Upper lobe of right lung (tissue), 1 donor: ENCODE measurements around the gene PDLIM4. TPM values are rescaled to one million over a fixed set of nuclear protein-coding genes. Genes with fewer than 3 reads are reported as not detected.
A peak's percentile ranks its signal among the peaks of the same experiment; 100 is the strongest.

ENCODE experiments used
- ATAC-seq: fragments of 200-7000 bp; cut with Tn5 transposase; one replicate; pipeline ENCODE4 v1.9.1; 2020; ENCODE audit warnings: mild to moderate bottlenecking, moderate library complexity
- DNase-seq: peaks from one replicate; pipeline ENCODE4 v3.0.0-alpha.2; 2020
- H3K27ac ChIP-seq: fragments of 200-600 bp; one replicate; pipeline ENCODE4 v1.8.0; 2022
- H3K27me3 ChIP-seq: fragments of 200-600 bp; one replicate; pipeline ENCODE4 v1.8.0; 2022; ENCODE audit warnings: mild to moderate bottlenecking
- H3K36me3 ChIP-seq: fragments of 200-600 bp; one replicate; pipeline ENCODE4 v1.8.0; 2022
- H3K4me1 ChIP-seq: fragments of 200-600 bp; one replicate; pipeline ENCODE4 v1.8.0; 2022
- H3K4me3 ChIP-seq: fragments of 200-600 bp; one replicate; pipeline ENCODE4 v1.8.0; 2022; ENCODE audit warnings: mild to moderate bottlenecking
- H3K9me3 ChIP-seq: fragments of 200-600 bp; one replicate; pipeline ENCODE4 v1.8.0; 2022
- CTCF ChIP-seq: fragments of 200-600 bp; IDR thresholded peaks from one replicate; pipeline ENCODE4 v1.8.0; 2022; ENCODE audit warnings: antibody characterized with exemption
- intact Hi-C: fragments of 100-400 bp; cut with DNase I; formaldehyde crosslinking; loops from one replicate; pipeline ENCODE4 v1.11.0; 2022
- total RNA-seq: library from RNA; stranded (reverse); fragmentation: NEBNext Ultra II Directional; extraction: Animal tissue kit (Norgen Biotek cat#: 25700); gene quantifications from one replicate; pipeline ENCODE4 v1.2.1, GENCODE V29; 2021
- donor health status: DM: no; HTN: yes; CAD: no; lungs with severe emphysema.

PDLIM4 gene
- total RNA-seq, 1 donor from 2014 or later = 7.4 TPM

GRCh38 chr5:132297211-132297940 is 39.9 kb downstream of the PDLIM4 start:
- H3K4me3 ChIP-seq = no peak overlapping the region
- peaks cover 17% of the 10 kb centered on the region for H3K4me1 ChIP-seq
- no peaks in the 10 kb centered on the region for H3K9me3 ChIP-seq
- no peak overlapping the region for H3K27ac ChIP-seq
- H3K27me3 ChIP-seq = no peaks in the 10 kb centered on the region
- no peaks in the 10 kb centered on the region for H3K36me3 ChIP-seq
- intact Hi-C loops = no loop called here
- ATAC-seq (no peak), DNase-seq (no peak)
- no peak for TF ChIP-seq CTCF

GRCh38 chr5:132298298-132299212 is 41.1 kb downstream of the PDLIM4 start:
- H3K4me1 ChIP-seq = peaks cover 10% of the 10 kb centered on the region
- TF ChIP-seq CTCF = no peak
- ATAC-seq (no peak), DNase-seq (no peak)
- intact Hi-C loops = no loop called here
- no peaks in the 10 kb centered on the region for H3K27me3 ChIP-seq
- no peak overlapping the region for H3K4me3 ChIP-seq
- no peak overlapping the region for H3K27ac ChIP-seq
- no peaks in the 10 kb centered on the region for H3K9me3 ChIP-seq
- H3K36me3 ChIP-seq = no peaks in the 10 kb centered on the region

- TF ChIP-seq CTCF = no peak
- ATAC-seq (no peak), DNase-seq (no peak)
- intact Hi-C loops = no loop called here
- H3K9me3 ChIP-seq = no peaks in the 10 kb centered on the region
- H3K27ac ChIP-seq = no peak overlapping the region
- no peaks in the 10 kb centered on the region for H3K36me3 ChIP-seq
- no peaks in the 10 kb centered on the region for H3K27me3 ChIP-seq
- H3K4me1 ChIP-seq = peaks cover 4% of the 10 kb centered on the region
- H3K4me3 ChIP-seq = no peak overlapping the region
These were observed 42.4 kb downstream of the PDLIM4 start for GRCh38 chr5:132299917-132300316.

- Histone ChIP-seq H3K36me3 (no peaks in the 10 kb centered on the region), H3K9me3 (no peaks in the 10 kb centered on the region), H3K27me3 (no peaks in the 10 kb centered on the region), H3K4me3 (no peak overlapping the region), H3K4me1 (no peaks in the 10 kb centered on the region), H3K27ac (no peak overlapping the region)
- ATAC-seq (no peak), DNase-seq (no peak)
- intact Hi-C loops = no loop called here
- no peak for TF ChIP-seq CTCF
These were observed 43.3 kb downstream of the PDLIM4 start for GRCh38 chr5:132300577-132301343.

- H3K27me3 ChIP-seq = no peaks in the 10 kb centered on the region
- H3K27ac ChIP-seq = no peak overlapping the region
- intact Hi-C loops = no loop called here
- no peak overlapping the region for H3K4me3 ChIP-seq
- DNase-seq (no peak), ATAC-seq (peak; percentile 63)
- H3K9me3 ChIP-seq = no peaks in the 10 kb centered on the region
- no peaks in the 10 kb centered on the region for H3K4me1 ChIP-seq
- no peaks in the 10 kb centered on the region for H3K36me3 ChIP-seq
- no peak for TF ChIP-seq CTCF
These were observed 44.1 kb downstream of the PDLIM4 start for GRCh38 chr5:132301344-132302271.
